HPDE6-E6E7 (cell line): Measurements from ENCODE around the gene PARG.
"Not testable (repeated sequence)": the region's sequence is repeated elsewhere in the genome, so short reads cannot be mapped to it uniquely, and the experiment has no call there.

Source experiments
- DNase-seq: peaks from one replicate; pipeline ENCODE4 v3.0.0; 2011; ENCODE audit warnings: missing footprints; ENCODE audit errors: extremely low spot score

PARG gene

GRCh38 chr10:49830016-49830415 lies 111.8 kb downstream of the PARG start:
- DNase-seq = no peak

- DNase-seq = no peak
Observed at GRCh38 chr10:49827297-49827696, 114.5 kb downstream of the PARG start.

- DNase-seq = no peak
Observed at GRCh38 chr10:49819234-49819958, 122.4 kb downstream of the PARG start.

GRCh38 chr10:49817845-49818244 lies 124.0 kb downstream of the PARG start:
- no peak for DNase-seq

- no peak for DNase-seq
Observed at GRCh38 chr10:49803988-49804387, 137.8 kb downstream of the PARG start.

- no peak for DNase-seq
Observed at GRCh38 chr10:49798275-49798674, 143.6 kb downstream of the PARG start.

- no peak for DNase-seq
Observed at GRCh38 chr10:49791100-49791499, 150.7 kb downstream of the PARG start.

- no peak for DNase-seq
Observed at GRCh38 chr10:49784681-49785080, 157.1 kb downstream of the PARG start.

- no peak for DNase-seq
Observed at GRCh38 chr10:49783645-49784044, 158.2 kb downstream of the PARG start.

GRCh38 chr10:49781247-49781646 lies 160.6 kb downstream of the PARG start:
- no peak for DNase-seq

- DNase-seq = no peak
Observed at GRCh38 chr10:49778197-49778596, 163.6 kb downstream of the PARG start.

GRCh38 chr10:49776851-49777250 lies 165.0 kb downstream of the PARG start:
- DNase-seq = no peak

- no peak for DNase-seq
Observed at GRCh38 chr10:49775014-49775413, 166.8 kb downstream of the PARG start.

- not testable (repeated sequence) for DNase-seq
Observed at GRCh38 chr10:49772944-49773343, 168.9 kb downstream of the PARG start.

GRCh38 chr10:49771046-49771445 lies 170.8 kb downstream of the PARG start:
- not testable (repeated sequence) for DNase-seq

- DNase-seq = no peak
Observed at GRCh38 chr10:49769692-49770091, 172.1 kb downstream of the PARG start.

GRCh38 chr10:49768731-49769130 lies 173.1 kb downstream of the PARG start:
- DNase-seq = no peak

GRCh38 chr10:49768329-49768728 lies 173.5 kb downstream of the PARG start:
- no peak for DNase-seq
